ENCODE results near the gene ARHGAP42.

The ARHGAP42 gene

DNA sequence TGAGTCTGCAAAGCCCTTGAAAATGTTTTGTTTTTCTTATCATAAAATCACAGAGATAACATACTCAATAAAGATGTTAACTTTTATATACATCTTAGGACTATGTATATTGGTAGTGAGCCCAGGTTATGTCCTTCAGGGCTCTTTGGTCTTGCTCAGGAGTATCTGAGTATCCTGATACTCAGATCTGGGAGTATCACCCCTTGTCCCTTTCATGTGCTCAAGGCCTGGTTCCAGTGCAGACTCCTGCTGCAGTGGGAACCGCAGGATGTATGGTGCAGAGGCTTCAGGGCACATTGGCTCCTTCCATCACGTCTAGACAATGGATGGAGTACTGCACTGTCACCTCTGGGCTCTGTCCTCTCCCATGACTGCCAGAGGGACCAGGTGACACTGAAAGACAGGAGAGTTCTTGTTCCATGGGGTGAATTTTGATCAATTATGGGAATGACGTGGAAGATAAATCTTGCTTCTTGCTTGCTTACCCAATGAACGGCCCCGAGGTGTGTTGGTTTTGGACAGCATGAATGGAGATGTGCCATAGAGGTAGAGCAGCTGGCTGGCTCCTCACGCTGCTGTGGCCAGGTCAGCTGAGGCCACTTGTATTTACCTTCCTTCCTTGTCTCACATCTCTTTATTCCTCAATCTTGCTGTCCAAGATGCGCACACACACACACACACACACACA is 215.5 kb downstream of the ARHGAP42 start:
- TF ChIP-seq, protein P1, sequence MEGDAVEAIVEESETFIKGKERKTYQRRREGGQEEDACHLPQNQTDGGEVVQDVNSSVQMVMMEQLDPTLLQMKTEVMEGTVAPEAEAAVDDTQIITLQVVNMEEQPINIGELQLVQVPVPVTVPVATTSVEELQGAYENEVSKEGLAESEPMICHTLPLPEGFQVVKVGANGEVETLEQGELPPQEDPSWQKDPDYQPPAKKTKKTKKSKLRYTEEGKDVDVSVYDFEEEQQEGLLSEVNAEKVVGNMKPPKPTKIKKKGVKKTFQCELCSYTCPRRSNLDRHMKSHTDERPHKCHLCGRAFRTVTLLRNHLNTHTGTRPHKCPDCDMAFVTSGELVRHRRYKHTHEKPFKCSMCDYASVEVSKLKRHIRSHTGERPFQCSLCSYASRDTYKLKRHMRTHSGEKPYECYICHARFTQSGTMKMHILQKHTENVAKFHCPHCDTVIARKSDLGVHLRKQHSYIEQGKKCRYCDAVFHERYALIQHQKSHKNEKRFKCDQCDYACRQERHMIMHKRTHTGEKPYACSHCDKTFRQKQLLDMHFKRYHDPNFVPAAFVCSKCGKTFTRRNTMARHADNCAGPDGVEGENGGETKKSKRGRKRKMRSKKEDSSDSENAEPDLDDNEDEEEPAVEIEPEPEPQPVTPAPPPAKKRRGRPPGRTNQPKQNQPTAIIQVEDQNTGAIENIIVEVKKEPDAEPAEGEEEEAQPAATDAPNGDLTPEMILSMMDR (IDR thresholded peaks at IDR 0.05; ENCODE audit: low read depth, low read length) = no peak
- no peak overlapping the region for H3K4me3 ChIP-seq (ENCODE audit: low read depth, low read length)

DNA sequence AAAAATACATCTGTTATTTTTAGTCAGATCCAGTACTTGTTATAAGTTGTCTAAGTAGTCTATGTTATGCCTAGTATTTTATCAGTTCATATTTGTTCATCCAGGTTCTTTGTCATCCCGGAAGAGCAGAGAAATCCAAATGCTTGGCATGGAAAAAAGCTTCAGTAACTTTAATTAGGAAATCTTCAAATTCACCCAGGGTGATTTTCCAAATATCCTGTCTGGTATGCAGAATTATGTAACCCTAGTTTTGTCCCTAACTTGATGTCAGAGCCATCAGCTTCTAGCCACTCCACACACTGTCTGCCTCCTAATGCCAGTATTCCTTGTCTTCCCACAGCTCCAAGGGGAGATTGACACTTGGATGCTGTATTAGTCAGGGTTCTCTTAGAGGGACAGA is 216.2 kb downstream of the ARHGAP42 start:
- no peak overlapping the region for H3K4me3 ChIP-seq (ENCODE audit: low read depth, low read length)
- TF ChIP-seq, protein P1 (IDR thresholded peaks at IDR 0.05; ENCODE audit: low read depth, low read length) = no peak

DNA sequence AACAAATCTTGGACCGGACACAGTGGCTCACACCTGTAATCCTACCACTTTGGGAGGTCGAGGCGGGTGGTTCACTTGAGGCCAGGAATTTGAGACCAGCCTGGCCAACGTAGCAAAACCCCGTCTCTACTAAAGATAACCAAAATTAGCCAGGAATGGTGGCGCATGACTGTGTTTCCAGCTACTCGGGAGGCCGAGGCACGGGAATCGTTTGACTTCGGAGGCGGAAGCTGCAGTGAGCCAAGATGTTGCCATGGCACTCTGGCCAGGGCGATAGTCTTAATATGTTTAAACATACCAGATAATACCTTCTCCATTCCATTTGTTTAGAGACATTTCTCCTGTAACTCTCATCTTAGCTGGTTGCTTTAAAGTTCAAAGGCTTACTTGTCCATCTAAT is 218.6 kb downstream of the ARHGAP42 start:
- H3K4me3 ChIP-seq (ENCODE audit: low read depth, low read length) = no peak overlapping the region
- TF ChIP-seq, protein P1 (IDR thresholded peaks at IDR 0.05; ENCODE audit: low read depth, low read length) = no peak

DNA sequence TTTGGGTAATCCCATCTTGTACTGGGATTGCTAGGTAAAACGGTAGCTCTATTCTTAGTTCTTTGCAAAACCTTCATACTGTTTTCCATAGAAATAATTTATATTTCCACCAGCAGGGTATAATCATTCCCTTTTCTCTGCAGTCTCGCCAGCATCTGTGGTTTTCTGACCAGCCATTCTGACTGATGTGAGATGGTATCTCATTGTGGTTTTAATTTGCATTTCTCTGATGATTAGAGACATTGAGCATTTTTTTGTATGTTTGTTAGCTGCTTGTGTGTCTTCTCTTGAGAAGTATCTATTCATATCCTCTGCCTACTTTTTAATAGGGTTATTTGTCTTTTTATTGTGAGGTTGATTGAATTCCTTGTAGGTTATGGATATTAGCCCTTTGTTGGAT is 221.7 kb downstream of the ARHGAP42 start:
- TF ChIP-seq, protein P1 (IDR thresholded peaks at IDR 0.05; ENCODE audit: low read depth, low read length) = no peak
- H3K4me3 ChIP-seq (ENCODE audit: low read depth, low read length) = no peak overlapping the region

- H3K4me3 ChIP-seq (ENCODE audit: low read depth, low read length) = no peak overlapping the region
- TF ChIP-seq, protein P1 (IDR thresholded peaks at IDR 0.05; ENCODE audit: low read depth, low read length) = no peak
These were observed 223.7 kb downstream of the ARHGAP42 start for GRCh38 chr11:100910808-100911207.

- no peak overlapping the region for H3K4me3 ChIP-seq (ENCODE audit: low read depth, low read length)
- TF ChIP-seq, protein P1 (IDR thresholded peaks at IDR 0.05; ENCODE audit: low read depth, low read length) = no peak
These were observed 227.5 kb downstream of the ARHGAP42 start for GRCh38 chr11:100914415-100915110.

Measured in WI38 (cell line).